ENCODE measurements around the gene TIAM1. TPM values are rescaled to one million over a fixed set of nuclear protein-coding genes. Genes with fewer than 3 reads are reported as not detected.

Gene TIAM1
- total and polyA plus RNA-seq, 4 experiments from 2014 or later, result 22.5 to 104 (median 67.4) TPM

DNA sequence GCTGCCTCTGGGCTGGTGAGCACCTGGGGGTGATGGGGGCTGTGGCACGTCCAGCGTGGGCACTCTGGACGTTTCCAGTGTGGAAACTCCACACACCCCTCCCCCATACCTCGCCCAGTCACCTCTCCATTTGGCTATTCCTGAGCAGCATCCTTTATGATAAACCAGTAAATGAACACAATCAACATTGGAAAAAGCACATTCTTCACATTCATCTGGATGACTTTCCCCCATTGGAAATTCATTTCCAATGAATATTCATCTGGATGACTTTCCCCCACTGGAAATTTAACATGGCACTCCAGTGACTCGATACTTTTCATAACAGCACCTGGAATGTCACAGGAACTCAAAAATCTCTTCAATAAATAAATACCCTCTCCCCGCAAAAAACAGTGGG lies 201.0 kb downstream of the TIAM1 start:
- H3K4me3 Mint-ChIP-seq, result no peak overlapping the region
- CTCF ChIA-PET (ENCODE audit: partially characterized antibody), result interaction anchor here (0.7 to 2.4 kb wide), 6 partner anchors 10 to 44 kb away, joined by 3 to 10 read pairs (median 4); no protein-coding TSS in a partner anchor
- DNase-seq, result no peak
- H3K4me1 Mint-ChIP-seq, result peaks cover 12 to 32% (median 22%) of the 10 kb centered on the region in 4 donors
- Histone ChIP-seq H3K4me1 (ENCODE audit: insufficient read depth, low read length) (peaks cover 13% of the 10 kb centered on the region), H3K27ac (ENCODE audit: low read depth, low read length) (no peak overlapping the region), H3K4me3 (ENCODE audit: low read length in 2 of 2) (no peak overlapping the region), H3K9me3 (ENCODE audit: control insufficient read depth in 1 of 2, low read length in 2 of 2) (no peaks in the 10 kb centered on the region), H3K27me3 (ENCODE audit: insufficient read depth, low read length) (no peaks in the 10 kb centered on the region), H3K36me3 (ENCODE audit: insufficient read depth, low read length) (peaks cover 28% of the 10 kb centered on the region)
- H3K27me3 Mint-ChIP-seq, result no peaks in the 10 kb centered on the region
- no peaks in the 10 kb centered on the region for H3K9me3 Mint-ChIP-seq
- no peak overlapping the region for H3K27ac Mint-ChIP-seq
- POLR2A ChIA-PET (ENCODE audit: partially characterized antibody), result interaction anchor here (0.7 to 1.7 kb wide), 2 partner anchors 8 to 10 kb away, joined by 3 to 4 read pairs; no protein-coding TSS in a partner anchor
- intact Hi-C loops (cut with micrococcal nuclease), result loop anchor here (2.0 kb wide), 1 partner anchor 44 kb away; no protein-coding TSS in a partner anchor
- H3K36me3 Mint-ChIP-seq, result peaks cover 44 to 52% of the 10 kb centered on the region in 2 donors

DNA sequence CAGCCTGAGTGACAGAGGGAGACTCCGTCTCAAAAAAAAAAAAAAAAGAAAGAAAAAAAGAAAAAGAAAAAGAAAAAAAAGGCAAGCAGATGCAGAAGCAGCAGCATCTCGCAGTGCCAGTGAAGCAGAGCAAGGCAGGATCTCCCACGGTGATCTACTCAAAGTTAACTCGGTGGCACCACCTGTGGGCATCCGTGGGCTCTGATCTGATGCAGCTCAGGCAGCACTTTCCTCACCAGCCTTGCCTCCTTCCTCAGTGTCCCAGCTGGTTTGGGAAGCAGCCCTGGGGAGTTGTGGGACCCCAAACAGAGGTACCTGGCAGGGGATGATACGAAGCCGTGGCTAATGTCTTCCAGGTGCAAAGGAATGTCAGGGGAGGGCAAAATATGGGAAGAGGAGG lies 201.5 kb downstream of the TIAM1 start:
- Mint-ChIP-seq H3K27me3 (no peaks in the 10 kb centered on the region), H3K4me3 (no peak overlapping the region), H3K4me1 (peaks cover 11 to 34% (median 19%) of the 10 kb centered on the region in 4 donors), H3K9me3 (no peaks in the 10 kb centered on the region), H3K36me3 (peaks cover 44 to 51% of the 10 kb centered on the region in 2 donors), H3K27ac (peak overlapping the region in 1 of 7 donors; percentile 55)
- DNase-seq, result peak in 4 of 5 donors; percentile 17 to 23 (median 20)
- ChIA-PET CTCF (ENCODE audit: partially characterized antibody) (interaction anchor here (0.7 to 2.4 kb wide), 6 partner anchors 10 to 44 kb away, joined by 3 to 10 read pairs (median 4); no protein-coding TSS in a partner anchor), POLR2A (ENCODE audit: partially characterized antibody) (interaction anchor here (0.7 to 1.7 kb wide), 2 partner anchors 8 to 9 kb away, joined by 3 to 4 read pairs; no protein-coding TSS in a partner anchor)
- H3K9me3 ChIP-seq (ENCODE audit: control insufficient read depth in 1 of 2, low read length in 2 of 2), result no peaks in the 10 kb centered on the region
- no peak overlapping the region for H3K27ac ChIP-seq (ENCODE audit: low read depth, low read length)
- peaks cover 26% of the 10 kb centered on the region for H3K36me3 ChIP-seq (ENCODE audit: insufficient read depth, low read length)
- no peak overlapping the region for H3K4me3 ChIP-seq (ENCODE audit: low read length in 2 of 2)
- H3K27me3 ChIP-seq (ENCODE audit: insufficient read depth, low read length), result no peaks in the 10 kb centered on the region
- peaks cover 8% of the 10 kb centered on the region for H3K4me1 ChIP-seq (ENCODE audit: insufficient read depth, low read length)
- intact Hi-C loops (cut with micrococcal nuclease), result loop anchor here (2.0 kb wide), 1 partner anchor 44 kb away; no protein-coding TSS in a partner anchor

DNA sequence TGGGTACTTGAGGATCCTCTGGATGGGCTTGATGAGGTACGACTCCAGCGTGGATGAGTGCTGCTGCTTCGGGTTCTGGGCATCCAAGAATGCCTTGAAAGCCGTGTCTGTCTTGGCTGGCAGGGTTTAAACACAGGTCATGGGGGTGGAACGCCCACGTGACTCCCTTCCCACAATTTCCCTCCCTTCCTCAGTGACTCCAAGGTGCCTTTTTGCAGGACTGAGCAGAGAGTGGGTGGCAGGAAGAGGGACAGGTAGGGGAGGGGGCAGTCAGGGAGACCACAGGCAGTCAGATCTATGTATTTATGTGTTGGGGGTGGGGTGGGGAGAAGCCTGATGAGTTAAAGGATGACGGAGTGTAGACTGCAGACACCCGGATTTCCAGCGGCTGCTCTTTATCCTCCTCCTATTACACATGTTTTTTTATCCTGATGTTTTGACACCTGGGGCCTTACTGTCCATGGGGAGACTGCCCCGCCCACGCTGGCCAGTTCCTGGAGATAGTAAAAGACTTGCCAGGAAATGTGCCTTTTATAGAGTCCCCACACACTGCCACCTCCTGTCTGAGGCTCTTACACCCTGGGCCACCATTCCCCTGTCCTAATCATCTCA lies 202.6 kb downstream of the TIAM1 start:
- Mint-ChIP-seq H3K4me3 (no peak overlapping the region), H3K27ac (no peak overlapping the region), H3K27me3 (no peaks in the 10 kb centered on the region), H3K4me1 (peaks cover 2 to 33% (median 10%) of the 10 kb centered on the region in 4 donors), H3K36me3 (peaks cover 48 to 53% of the 10 kb centered on the region in 2 donors), H3K9me3 (no peaks in the 10 kb centered on the region)
- H3K4me3 ChIP-seq (ENCODE audit: low read length in 2 of 2), result no peak overlapping the region
- POLR2A ChIA-PET (ENCODE audit: partially characterized antibody), result interaction anchor here (1.7 kb wide), 1 partner anchor 8 kb away, joined by 4 read pairs; no protein-coding TSS in a partner anchor
- H3K27ac ChIP-seq (ENCODE audit: low read depth, low read length), result no peak overlapping the region
- H3K4me1 ChIP-seq (ENCODE audit: insufficient read depth, low read length), result no peaks in the 10 kb centered on the region
- H3K9me3 ChIP-seq (ENCODE audit: control insufficient read depth in 1 of 2, low read length in 2 of 2), result no peaks in the 10 kb centered on the region
- CTCF ChIA-PET (ENCODE audit: partially characterized antibody), result no interaction called here
- peaks cover 22% of the 10 kb centered on the region for H3K36me3 ChIP-seq (ENCODE audit: insufficient read depth, low read length)
- intact Hi-C loops (cut with micrococcal nuclease), result no loop called here
- DNase-seq, result no peak
- H3K27me3 ChIP-seq (ENCODE audit: insufficient read depth, low read length), result no peaks in the 10 kb centered on the region

GRCh38 chr21:31140676-31141075 lies 203.4 kb downstream of the TIAM1 start:
- H3K27ac ChIP-seq (ENCODE audit: low read depth, low read length), result no peak overlapping the region
- H3K4me3 Mint-ChIP-seq, result no peak overlapping the region
- H3K36me3 ChIP-seq (ENCODE audit: insufficient read depth, low read length), result peaks cover 18% of the 10 kb centered on the region
- ChIA-PET POLR2A (ENCODE audit: partially characterized antibody) (no interaction called here), CTCF (ENCODE audit: partially characterized antibody) (no interaction called here)
- peak overlapping the region in 1 of 7 donors; percentile 17 for H3K27ac Mint-ChIP-seq
- H3K27me3 ChIP-seq (ENCODE audit: insufficient read depth, low read length), result no peaks in the 10 kb centered on the region
- no peaks in the 10 kb centered on the region for H3K27me3 Mint-ChIP-seq
- peaks cover 47 to 58% of the 10 kb centered on the region in 2 donors for H3K36me3 Mint-ChIP-seq
- H3K4me1 Mint-ChIP-seq, result peaks cover 4 to 36% (median 11%) of the 10 kb centered on the region in 4 donors
- DNase-seq, result no peak
- intact Hi-C loops (cut with micrococcal nuclease), result no loop called here
- H3K9me3 Mint-ChIP-seq, result no peaks in the 10 kb centered on the region
- H3K9me3 ChIP-seq (ENCODE audit: control insufficient read depth in 1 of 2, low read length in 2 of 2), result no peaks in the 10 kb centered on the region
- no peaks in the 10 kb centered on the region for H3K4me1 ChIP-seq (ENCODE audit: insufficient read depth, low read length)
- H3K4me3 ChIP-seq (ENCODE audit: low read length in 2 of 2), result no peak overlapping the region

- CTCF ChIA-PET (ENCODE audit: partially characterized antibody), result no interaction called here
- no peak for DNase-seq
- POLR2A ChIA-PET (ENCODE audit: partially characterized antibody), result no interaction called here
- intact Hi-C loops (cut with micrococcal nuclease), result no loop called here
- Mint-ChIP-seq H3K9me3 (no peaks in the 10 kb centered on the region), H3K4me1 (peaks cover 6 to 41% (median 15%) of the 10 kb centered on the region in 4 donors), H3K27ac (no peak overlapping the region), H3K4me3 (no peak overlapping the region), H3K36me3 (peaks cover 50 to 56% of the 10 kb centered on the region in 2 donors), H3K27me3 (no peaks in the 10 kb centered on the region)
- H3K9me3 ChIP-seq (ENCODE audit: control insufficient read depth in 1 of 2, low read length in 2 of 2), result no peaks in the 10 kb centered on the region
- H3K36me3 ChIP-seq (ENCODE audit: insufficient read depth, low read length), result peaks cover 14% of the 10 kb centered on the region
- H3K4me1 ChIP-seq (ENCODE audit: insufficient read depth, low read length), result peaks cover 5% of the 10 kb centered on the region
- no peaks in the 10 kb centered on the region for H3K27me3 ChIP-seq (ENCODE audit: insufficient read depth, low read length)
- no peak overlapping the region for H3K4me3 ChIP-seq (ENCODE audit: low read length in 2 of 2)
- H3K27ac ChIP-seq (ENCODE audit: low read depth, low read length), result no peak overlapping the region
These were observed 204.0 kb downstream of the TIAM1 start for GRCh38 chr21:31140025-31140424.

- Histone ChIP-seq H3K27me3 (ENCODE audit: insufficient read depth, low read length) (no peaks in the 10 kb centered on the region), H3K4me1 (ENCODE audit: insufficient read depth, low read length) (peaks cover 23% of the 10 kb centered on the region), H3K9me3 (ENCODE audit: control insufficient read depth in 1 of 2, low read length in 2 of 2) (no peaks in the 10 kb centered on the region), H3K4me3 (ENCODE audit: low read length in 2 of 2) (no peak overlapping the region), H3K36me3 (ENCODE audit: insufficient read depth, low read length) (peaks cover 14% of the 10 kb centered on the region), H3K27ac (ENCODE audit: low read depth, low read length) (no peak overlapping the region)
- intact Hi-C loops (cut with micrococcal nuclease), result no loop called here
- Mint-ChIP-seq H3K4me1 (peaks cover 20 to 58% (median 34%) of the 10 kb centered on the region in 4 donors), H3K36me3 (peaks cover 56 to 60% of the 10 kb centered on the region in 2 donors), H3K4me3 (no peak overlapping the region), H3K9me3 (no peaks in the 10 kb centered on the region), H3K27ac (no peak overlapping the region), H3K27me3 (no peaks in the 10 kb centered on the region)
- ChIA-PET CTCF (ENCODE audit: partially characterized antibody) (interaction anchor here (0.8 kb wide), 1 partner anchor 43 kb away, joined by 4 read pairs; no protein-coding TSS in a partner anchor), POLR2A (ENCODE audit: partially characterized antibody) (no interaction called here)
- DNase-seq, result no peak
These were observed 206.1 kb downstream of the TIAM1 start for GRCh38 chr21:31137960-31138359.

DNA sequence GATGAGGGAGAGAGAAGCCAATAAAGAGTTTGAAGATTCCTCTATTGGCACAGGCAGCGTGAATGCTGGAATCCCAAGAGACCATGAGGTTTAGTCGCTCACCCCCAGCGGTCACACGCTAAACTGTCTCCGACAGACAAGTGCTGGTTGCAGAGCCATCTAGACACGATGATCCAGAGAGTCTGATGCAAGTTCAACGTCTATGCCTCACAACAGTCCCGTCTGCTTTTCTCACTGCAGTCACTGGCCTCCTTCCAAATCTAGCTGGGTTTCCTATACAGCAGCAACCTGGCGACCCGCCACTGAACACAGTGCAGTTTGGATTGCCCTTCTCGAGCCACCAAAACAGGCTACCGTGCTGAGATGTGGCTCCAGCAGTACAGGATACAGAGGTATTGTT lies 207.2 kb downstream of the TIAM1 start:
- Histone ChIP-seq H3K4me1 (ENCODE audit: insufficient read depth, low read length) (peaks cover 32% of the 10 kb centered on the region), H3K36me3 (ENCODE audit: insufficient read depth, low read length) (peaks cover 14% of the 10 kb centered on the region), H3K9me3 (ENCODE audit: control insufficient read depth in 1 of 2, low read length in 2 of 2) (no peaks in the 10 kb centered on the region), H3K4me3 (ENCODE audit: low read length in 2 of 2) (no peak overlapping the region), H3K27me3 (ENCODE audit: insufficient read depth, low read length) (no peaks in the 10 kb centered on the region), H3K27ac (ENCODE audit: low read depth, low read length) (no peak overlapping the region)
- Mint-ChIP-seq H3K4me3 (peak overlapping the region in 1 of 8 donors; percentile 46), H3K27me3 (no peaks in the 10 kb centered on the region), H3K9me3 (no peaks in the 10 kb centered on the region), H3K36me3 (peaks cover 53 to 68% of the 10 kb centered on the region in 2 donors), H3K27ac (peak overlapping the region in 1 of 7 donors; percentile 3), H3K4me1 (peaks cover 29 to 63% (median 43%) of the 10 kb centered on the region in 4 donors)
- ChIA-PET CTCF (ENCODE audit: partially characterized antibody) (interaction anchor here (1.5 kb wide), 1 partner anchor 37 kb away, joined by 3 read pairs; no protein-coding TSS in a partner anchor), POLR2A (ENCODE audit: partially characterized antibody) (no interaction called here)
- intact Hi-C loops (cut with micrococcal nuclease), result no loop called here
- DNase-seq, result no peak

Measured in CD4-positive, alpha-beta memory T cell (primary cell).